ENCODE measurements around the gene FCHO2. TPM values are rescaled to one million over a fixed set of nuclear protein-coding genes. Genes with fewer than 3 reads are reported as not detected.

Gene FCHO2
- total RNA-seq, 1 experiment from 2014 or later: 14.9 TPM

DNA sequence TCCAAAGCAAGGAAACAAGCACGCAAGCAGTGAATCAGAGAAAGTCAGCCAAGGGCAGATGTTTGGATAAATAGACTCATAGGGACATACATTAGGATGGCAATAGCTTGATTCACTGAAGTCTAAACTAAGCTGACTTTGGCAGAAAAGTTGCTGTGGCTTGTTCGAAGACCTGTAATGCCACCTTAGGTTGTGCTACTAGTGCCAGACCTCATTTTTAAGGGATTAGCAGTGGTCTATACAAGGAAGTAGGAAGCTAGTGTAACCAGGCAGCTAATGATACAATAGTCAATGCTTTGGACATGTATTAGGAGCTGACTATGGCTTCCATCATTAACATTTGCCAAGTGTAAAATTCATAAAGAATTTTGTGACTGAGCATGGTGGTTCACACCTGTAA is 63.1 kb downstream of the FCHO2 start:
- Mint-ChIP-seq H3K36me3 (peaks cover 2% of the 10 kb centered on the region; the same call in 1 of the 2 replicates), H3K4me3 (no peak overlapping the region), H3K9me3 (no peaks in the 10 kb centered on the region), H3K4me1 (no peaks in the 10 kb centered on the region), H3K27me3 (ENCODE audit: low read depth) (no peaks in the 10 kb centered on the region), H3K27ac (no peak overlapping the region)
- TF ChIP-seq, protein P1, sequence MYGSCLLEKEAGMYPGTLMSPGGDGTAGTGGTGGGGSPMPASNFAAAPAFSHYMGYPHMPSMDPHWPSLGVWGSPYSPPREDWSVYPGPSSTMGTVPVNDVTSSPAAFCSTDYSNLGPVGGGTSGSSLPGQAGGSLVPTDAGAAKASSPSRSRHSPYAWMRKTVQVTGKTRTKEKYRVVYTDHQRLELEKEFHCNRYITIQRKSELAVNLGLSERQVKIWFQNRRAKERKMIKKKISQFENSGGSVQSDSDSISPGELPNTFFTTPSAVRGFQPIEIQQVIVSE (CRISPR knock-in tag; IDR thresholded peaks at IDR 0.05; ENCODE audit: borderline replicate concordance): no peak
- TF ChIP-seq ZNF671 (CRISPR knock-in tag; IDR thresholded peaks at IDR 0.05): no peak
- no peak for TF ChIP-seq CBFB (CRISPR knock-in tag; IDR thresholded peaks at IDR 0.05; ENCODE audit: low read depth)
- TF ChIP-seq CREB1 (CRISPR knock-in tag; IDR thresholded peaks at IDR 0.05): no peak
- no peak for TF ChIP-seq FOXJ3 (CRISPR knock-in tag; IDR thresholded peaks at IDR 0.05; ENCODE audit: borderline replicate concordance)
- no peak for TF ChIP-seq NR1H2 (CRISPR knock-in tag; IDR thresholded peaks at IDR 0.05)
- no peak for TF ChIP-seq RELA (CRISPR knock-in tag; IDR thresholded peaks at IDR 0.05; ENCODE audit: borderline replicate concordance)
- no peak for TF ChIP-seq SP1 (CRISPR knock-in tag; conservative IDR thresholded peaks at IDR 0.05)
- TF ChIP-seq, protein P2, sequence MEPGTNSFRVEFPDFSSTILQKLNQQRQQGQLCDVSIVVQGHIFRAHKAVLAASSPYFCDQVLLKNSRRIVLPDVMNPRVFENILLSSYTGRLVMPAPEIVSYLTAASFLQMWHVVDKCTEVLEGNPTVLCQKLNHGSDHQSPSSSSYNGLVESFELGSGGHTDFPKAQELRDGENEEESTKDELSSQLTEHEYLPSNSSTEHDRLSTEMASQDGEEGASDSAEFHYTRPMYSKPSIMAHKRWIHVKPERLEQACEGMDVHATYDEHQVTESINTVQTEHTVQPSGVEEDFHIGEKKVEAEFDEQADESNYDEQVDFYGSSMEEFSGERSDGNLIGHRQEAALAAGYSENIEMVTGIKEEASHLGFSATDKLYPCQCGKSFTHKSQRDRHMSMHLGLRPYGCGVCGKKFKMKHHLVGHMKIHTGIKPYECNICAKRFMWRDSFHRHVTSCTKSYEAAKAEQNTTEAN (CRISPR knock-in tag; IDR thresholded peaks at IDR 0.05): no peak
- no peak for TF ChIP-seq ZNF219 (CRISPR knock-in tag; IDR thresholded peaks at IDR 0.05; ENCODE audit: borderline replicate concordance)
- TF ChIP-seq NFE2L1 (CRISPR knock-in tag; IDR thresholded peaks at IDR 0.05): no peak
- TF ChIP-seq ZNF232 (CRISPR knock-in tag; IDR thresholded peaks at IDR 0.05): no peak
- TF ChIP-seq, protein P3, sequence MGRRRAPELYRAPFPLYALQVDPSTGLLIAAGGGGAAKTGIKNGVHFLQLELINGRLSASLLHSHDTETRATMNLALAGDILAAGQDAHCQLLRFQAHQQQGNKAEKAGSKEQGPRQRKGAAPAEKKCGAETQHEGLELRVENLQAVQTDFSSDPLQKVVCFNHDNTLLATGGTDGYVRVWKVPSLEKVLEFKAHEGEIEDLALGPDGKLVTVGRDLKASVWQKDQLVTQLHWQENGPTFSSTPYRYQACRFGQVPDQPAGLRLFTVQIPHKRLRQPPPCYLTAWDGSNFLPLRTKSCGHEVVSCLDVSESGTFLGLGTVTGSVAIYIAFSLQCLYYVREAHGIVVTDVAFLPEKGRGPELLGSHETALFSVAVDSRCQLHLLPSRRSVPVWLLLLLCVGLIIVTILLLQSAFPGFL (CRISPR knock-in tag; IDR thresholded peaks at IDR 0.05; ENCODE audit: borderline replicate concordance): no peak
- TF ChIP-seq SMAD3 (CRISPR knock-in tag; IDR thresholded peaks at IDR 0.05; ENCODE audit: borderline replicate concordance): no peak
- TF ChIP-seq MYBL2 (CRISPR knock-in tag; IDR thresholded peaks at IDR 0.05): no peak
- no peak for TF ChIP-seq TEAD1 (CRISPR knock-in tag; IDR thresholded peaks at IDR 0.05)
- CTCF ChIA-PET: interaction anchor here (1.0 kb wide), 1 partner anchor 43 kb away, joined by 4 read pairs; no protein-coding TSS in a partner anchor
- POLR2A ChIA-PET: no interaction called here
- ATAC-seq (no peak), DNase-seq (ENCODE audit: low spot score) (no peak)

DNA sequence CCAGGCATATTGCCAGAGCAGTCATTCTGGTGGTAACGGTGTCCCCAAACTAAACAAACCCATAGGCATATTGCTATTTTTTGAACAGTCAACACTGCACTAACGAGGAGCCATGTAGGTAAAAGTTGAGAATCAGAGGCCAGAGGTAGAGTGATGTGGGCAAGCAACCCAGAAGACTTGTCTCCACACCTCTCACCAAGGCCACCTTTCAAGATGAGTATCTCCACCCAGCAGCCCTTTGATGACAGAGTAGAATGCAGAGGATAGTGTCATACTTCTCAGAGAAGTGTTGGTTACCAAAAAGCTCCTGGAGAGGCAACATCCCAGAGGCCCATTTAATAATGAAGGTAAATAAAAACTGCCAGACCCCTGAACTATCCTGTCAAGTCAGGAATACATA is 63.9 kb downstream of the FCHO2 start:
- DNase-seq (ENCODE audit: low spot score) (no peak), ATAC-seq (no peak)
- no peak overlapping the region for H3K4me3 Mint-ChIP-seq
- ChIA-PET CTCF (no interaction called here), POLR2A (no interaction called here)
- no peaks in the 10 kb centered on the region for H3K36me3 Mint-ChIP-seq
- no peaks in the 10 kb centered on the region for H3K4me1 Mint-ChIP-seq
- H3K27ac Mint-ChIP-seq: no peak overlapping the region
- no peaks in the 10 kb centered on the region for H3K9me3 Mint-ChIP-seq
- no peaks in the 10 kb centered on the region for H3K27me3 Mint-ChIP-seq (ENCODE audit: low read depth)
- TF ChIP-seq, protein P4, sequence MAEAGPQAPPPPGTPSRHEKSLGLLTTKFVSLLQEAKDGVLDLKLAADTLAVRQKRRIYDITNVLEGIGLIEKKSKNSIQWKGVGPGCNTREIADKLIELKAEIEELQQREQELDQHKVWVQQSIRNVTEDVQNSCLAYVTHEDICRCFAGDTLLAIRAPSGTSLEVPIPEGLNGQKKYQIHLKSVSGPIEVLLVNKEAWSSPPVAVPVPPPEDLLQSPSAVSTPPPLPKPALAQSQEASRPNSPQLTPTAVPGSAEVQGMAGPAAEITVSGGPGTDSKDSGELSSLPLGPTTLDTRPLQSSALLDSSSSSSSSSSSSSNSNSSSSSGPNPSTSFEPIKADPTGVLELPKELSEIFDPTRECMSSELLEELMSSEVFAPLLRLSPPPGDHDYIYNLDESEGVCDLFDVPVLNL (CRISPR knock-in tag; IDR thresholded peaks at IDR 0.05; ENCODE audit: borderline replicate concordance, low read depth): no peak
- TF ChIP-seq, protein P5, sequence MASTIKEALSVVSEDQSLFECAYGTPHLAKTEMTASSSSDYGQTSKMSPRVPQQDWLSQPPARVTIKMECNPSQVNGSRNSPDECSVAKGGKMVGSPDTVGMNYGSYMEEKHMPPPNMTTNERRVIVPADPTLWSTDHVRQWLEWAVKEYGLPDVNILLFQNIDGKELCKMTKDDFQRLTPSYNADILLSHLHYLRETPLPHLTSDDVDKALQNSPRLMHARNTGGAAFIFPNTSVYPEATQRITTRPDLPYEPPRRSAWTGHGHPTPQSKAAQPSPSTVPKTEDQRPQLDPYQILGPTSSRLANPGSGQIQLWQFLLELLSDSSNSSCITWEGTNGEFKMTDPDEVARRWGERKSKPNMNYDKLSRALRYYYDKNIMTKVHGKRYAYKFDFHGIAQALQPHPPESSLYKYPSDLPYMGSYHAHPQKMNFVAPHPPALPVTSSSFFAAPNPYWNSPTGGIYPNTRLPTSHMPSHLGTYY (CRISPR knock-in tag; IDR thresholded peaks at IDR 0.05): no peak
- no peak for TF ChIP-seq GTF2I (CRISPR knock-in tag; conservative IDR thresholded peaks at IDR 0.05)
- TF ChIP-seq, protein P6, sequence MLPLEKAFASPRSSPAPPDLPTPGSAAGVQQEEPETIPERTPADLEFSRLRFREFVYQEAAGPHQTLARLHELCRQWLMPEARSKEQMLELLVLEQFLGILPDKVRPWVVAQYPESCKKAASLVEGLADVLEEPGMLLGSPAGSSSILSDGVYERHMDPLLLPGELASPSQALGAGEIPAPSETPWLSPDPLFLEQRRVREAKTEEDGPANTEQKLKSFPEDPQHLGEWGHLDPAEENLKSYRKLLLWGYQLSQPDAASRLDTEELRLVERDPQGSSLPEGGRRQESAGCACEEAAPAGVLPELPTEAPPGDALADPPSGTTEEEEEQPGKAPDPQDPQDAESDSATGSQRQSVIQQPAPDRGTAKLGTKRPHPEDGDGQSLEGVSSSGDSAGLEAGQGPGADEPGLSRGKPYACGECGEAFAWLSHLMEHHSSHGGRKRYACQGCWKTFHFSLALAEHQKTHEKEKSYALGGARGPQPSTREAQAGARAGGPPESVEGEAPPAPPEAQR (CRISPR knock-in tag; IDR thresholded peaks at IDR 0.05): no peak
- no peak for TF ChIP-seq OVOL2 (CRISPR knock-in tag; IDR thresholded peaks at IDR 0.05; ENCODE audit: borderline replicate concordance)
- TF ChIP-seq, protein P7, sequence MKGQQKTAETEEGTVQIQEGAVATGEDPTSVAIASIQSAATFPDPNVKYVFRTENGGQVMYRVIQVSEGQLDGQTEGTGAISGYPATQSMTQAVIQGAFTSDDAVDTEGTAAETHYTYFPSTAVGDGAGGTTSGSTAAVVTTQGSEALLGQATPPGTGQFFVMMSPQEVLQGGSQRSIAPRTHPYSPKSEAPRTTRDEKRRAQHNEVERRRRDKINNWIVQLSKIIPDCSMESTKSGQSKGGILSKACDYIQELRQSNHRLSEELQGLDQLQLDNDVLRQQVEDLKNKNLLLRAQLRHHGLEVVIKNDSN (CRISPR knock-in tag; IDR thresholded peaks at IDR 0.05): no peak
- TF ChIP-seq, protein P8, sequence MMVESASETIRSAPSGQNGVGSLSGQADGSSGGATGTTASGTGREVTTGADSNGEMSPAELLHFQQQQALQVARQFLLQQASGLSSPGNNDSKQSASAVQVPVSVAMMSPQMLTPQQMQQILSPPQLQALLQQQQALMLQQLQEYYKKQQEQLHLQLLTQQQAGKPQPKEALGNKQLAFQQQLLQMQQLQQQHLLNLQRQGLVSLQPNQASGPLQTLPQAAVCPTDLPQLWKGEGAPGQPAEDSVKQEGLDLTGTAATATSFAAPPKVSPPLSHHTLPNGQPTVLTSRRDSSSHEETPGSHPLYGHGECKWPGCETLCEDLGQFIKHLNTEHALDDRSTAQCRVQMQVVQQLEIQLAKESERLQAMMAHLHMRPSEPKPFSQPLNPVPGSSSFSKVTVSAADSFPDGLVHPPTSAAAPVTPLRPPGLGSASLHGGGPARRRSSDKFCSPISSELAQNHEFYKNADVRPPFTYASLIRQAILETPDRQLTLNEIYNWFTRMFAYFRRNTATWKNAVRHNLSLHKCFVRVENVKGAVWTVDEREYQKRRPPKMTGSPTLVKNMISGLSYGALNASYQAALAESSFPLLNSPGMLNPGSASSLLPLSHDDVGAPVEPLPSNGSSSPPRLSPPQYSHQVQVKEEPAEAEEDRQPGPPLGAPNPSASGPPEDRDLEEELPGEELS (CRISPR knock-in tag; IDR thresholded peaks at IDR 0.05): no peak
- TF ChIP-seq, protein P9, sequence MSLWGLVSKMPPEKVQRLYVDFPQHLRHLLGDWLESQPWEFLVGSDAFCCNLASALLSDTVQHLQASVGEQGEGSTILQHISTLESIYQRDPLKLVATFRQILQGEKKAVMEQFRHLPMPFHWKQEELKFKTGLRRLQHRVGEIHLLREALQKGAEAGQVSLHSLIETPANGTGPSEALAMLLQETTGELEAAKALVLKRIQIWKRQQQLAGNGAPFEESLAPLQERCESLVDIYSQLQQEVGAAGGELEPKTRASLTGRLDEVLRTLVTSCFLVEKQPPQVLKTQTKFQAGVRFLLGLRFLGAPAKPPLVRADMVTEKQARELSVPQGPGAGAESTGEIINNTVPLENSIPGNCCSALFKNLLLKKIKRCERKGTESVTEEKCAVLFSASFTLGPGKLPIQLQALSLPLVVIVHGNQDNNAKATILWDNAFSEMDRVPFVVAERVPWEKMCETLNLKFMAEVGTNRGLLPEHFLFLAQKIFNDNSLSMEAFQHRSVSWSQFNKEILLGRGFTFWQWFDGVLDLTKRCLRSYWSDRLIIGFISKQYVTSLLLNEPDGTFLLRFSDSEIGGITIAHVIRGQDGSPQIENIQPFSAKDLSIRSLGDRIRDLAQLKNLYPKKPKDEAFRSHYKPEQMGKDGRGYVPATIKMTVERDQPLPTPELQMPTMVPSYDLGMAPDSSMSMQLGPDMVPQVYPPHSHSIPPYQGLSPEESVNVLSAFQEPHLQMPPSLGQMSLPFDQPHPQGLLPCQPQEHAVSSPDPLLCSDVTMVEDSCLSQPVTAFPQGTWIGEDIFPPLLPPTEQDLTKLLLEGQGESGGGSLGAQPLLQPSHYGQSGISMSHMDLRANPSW (CRISPR knock-in tag; conservative IDR thresholded peaks at IDR 0.05; ENCODE audit: low read depth): no peak
